Panc1 (cell line): ENCODE data around the gene POLR2B.

Source experiments
- CTCF ChIP-seq: fragments of 450-650 bp; IDR thresholded peaks from 2 replicates; pipeline ENCODE4 v1.5.1; 2017; ENCODE audit warnings: mild to moderate bottlenecking
- POLR2AphosphoS5 ChIP-seq: IDR thresholded peaks from 2 replicates; pipeline ENCODE4 v1.6.1; 2012; ENCODE audit warnings: mild to moderate bottlenecking, low read depth, low read length, moderate library complexity
- REST ChIP-seq, 2 experiments: IDR thresholded peaks; 2 replicates each; pipeline ENCODE4 v1.6.1; 2011 to 2012; ENCODE audit warnings: low read depth in 2 of 2, control low read depth in 1 of 2, low read length in 1 of 2, mild to moderate bottlenecking in 1 of 2, moderate library complexity in 1 of 2; ENCODE audit not compliant: insufficient read depth in 1 of 2

- TF ChIP-seq REST (IDR thresholded peaks at IDR 0.05; ENCODE audit: insufficient read depth in 1 of 2, low read depth in 2 of 2, low read length in 1 of 2) (no peak), CTCF (no peak), POLR2AphosphoS5 (no peak)
Measured at GRCh38 chr4:56986192-56986591, 7.5 kb downstream of the POLR2B start.
